Spleen (tissue), 7 donors: ENCODE measurements around the gene GJA4.

ENCODE experiments used
- CTCF ChIP-seq, 11 experiments: fragments of 200-600 bp in 7 of 11; fragments of 450-650 bp in 4 of 11; sonication (generic) in 4 of 11; IDR thresholded peaks in 8 of 11; conservative IDR thresholded peaks in 3 of 11; 1 replicate in 7 of 11; 2 replicates in 4 of 11; pipeline versions ENCODE4 v1.4.0 to v1.8.0; 2016 to 2021; ENCODE audit warnings: antibody characterized with exemption in 11 of 11, inconsistent platforms in 4 of 11, mild to moderate bottlenecking in 1 of 11
- POLR2AphosphoS5 ChIP-seq, 3 donors: sonication (generic); formaldehyde crosslinking; IDR thresholded peaks; one replicate each; pipeline ENCODE4 v1.5.1; 2017; ENCODE audit warnings: antibody characterized with exemption in 3 of 3
- donor health status: DM: no; HTN: no; CAD: no; lungs with moderate emphysema.
- donor health status: DM: no; HTN: no; CAD: no.
- donor health status: DM: no; HTN: no; CAD: no.

- TF ChIP-seq CTCF (IDR thresholded peaks at IDR 0.05 in 8 of 11, conservative IDR thresholded peaks at IDR 0.05 in 3 of 11) (no peak), POLR2AphosphoS5 (IDR thresholded peaks at IDR 0.05) (no peak)
Observed at GRCh38 chr1:34808051-34808810, 15.4 kb downstream of the GJA4 start.
